GM21717 (cell line): ENCODE results near the gene APP.
A peak's percentile ranks its signal among the peaks of the same experiment; 100 is the strongest.

Experiments used
- ATAC-seq: cut with Tn5 transposase; IDR thresholded peaks from one replicate; pipeline ENCODE4 v1.9.1; 2021; ENCODE audit warnings: mild to moderate bottlenecking, moderate library complexity; ENCODE audit not compliant: unreplicated experiment

Gene APP

DNA sequence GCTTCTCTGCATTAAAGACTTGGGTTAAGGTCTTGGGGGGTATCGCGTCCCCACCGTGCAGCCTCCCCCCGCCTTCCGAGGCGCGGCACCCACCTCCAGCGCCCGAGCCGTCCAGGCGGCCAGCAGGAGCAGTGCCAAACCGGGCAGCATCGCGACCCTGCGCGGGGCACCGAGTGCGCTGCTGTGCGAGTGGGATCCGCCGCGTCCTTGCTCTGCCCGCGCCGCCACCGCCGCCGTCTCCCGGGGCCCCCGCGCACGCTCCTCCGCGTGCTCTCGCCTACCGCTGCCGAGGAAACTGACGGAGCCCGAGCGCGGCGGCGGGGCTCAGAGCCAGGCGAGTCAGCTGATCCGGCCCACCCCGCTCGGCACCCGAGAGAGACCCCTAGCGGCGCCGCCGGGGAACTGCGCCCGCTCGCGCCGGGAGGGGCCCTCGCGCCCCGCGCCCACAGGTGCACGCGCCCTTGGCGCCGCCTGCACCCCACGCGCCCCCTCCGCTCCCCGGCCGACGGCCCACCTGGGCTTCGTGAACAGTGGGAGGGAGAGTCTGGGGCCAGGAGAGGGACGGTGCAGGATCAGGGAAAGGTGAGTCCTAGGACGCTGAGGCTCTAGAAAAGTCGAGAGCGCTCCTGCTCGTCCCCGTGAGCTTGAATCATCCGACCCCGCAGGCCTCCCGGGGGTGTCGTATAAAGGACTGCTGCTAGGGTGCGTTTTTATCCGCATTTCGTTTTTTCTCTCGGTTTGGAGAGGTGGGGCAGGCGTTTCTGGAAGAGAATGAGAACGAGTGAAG is at the start of gene APP:
Gene APP, minus strand, starts transcription at position 300 of the 787 bp plus-strand sequence. Its CDS starts 150 bp downstream, at position 150.
- ATAC-seq = peak; percentile 72

DNA sequence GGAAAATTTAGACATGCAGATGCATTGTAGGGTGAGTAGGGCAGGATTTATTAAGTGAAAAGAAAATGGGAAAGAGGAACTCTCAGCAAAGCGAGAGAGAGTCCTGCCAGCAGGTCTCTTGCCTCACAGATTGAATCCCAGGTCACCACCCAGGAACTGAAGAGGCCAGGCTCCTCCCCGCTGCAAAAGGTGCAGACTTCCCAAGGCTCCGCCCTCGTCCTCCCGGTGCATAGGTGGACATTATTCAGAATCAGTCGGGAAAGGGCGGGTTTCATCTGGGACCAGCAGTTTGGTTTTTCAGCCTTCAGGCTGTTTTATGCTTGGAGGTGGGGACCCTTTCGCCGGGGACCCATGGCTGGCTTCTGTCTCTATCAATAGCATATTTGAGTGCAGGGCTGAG is 41.6 kb upstream of the APP start:
- ATAC-seq = no peak

DNA sequence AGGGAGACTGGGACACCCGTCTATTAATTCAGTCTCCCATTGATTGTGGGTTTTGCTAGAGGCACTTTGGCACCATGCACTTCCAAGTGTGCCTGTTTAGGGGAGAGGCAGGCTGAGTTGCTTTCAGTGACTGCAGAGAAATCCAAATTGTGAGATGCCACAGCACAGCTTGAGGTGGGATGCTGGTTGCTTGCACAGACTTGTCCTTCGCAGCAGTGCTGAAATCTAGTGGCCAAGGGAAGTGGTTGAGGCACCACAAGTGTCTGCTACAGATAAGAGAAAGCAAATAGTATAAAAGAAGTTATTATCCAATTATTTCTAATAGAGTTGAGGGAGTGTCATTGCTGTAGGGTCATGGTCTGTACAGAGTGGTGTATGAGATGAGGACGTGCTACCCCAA is 40.0 kb upstream of the APP start:
- ATAC-seq = no peak

DNA sequence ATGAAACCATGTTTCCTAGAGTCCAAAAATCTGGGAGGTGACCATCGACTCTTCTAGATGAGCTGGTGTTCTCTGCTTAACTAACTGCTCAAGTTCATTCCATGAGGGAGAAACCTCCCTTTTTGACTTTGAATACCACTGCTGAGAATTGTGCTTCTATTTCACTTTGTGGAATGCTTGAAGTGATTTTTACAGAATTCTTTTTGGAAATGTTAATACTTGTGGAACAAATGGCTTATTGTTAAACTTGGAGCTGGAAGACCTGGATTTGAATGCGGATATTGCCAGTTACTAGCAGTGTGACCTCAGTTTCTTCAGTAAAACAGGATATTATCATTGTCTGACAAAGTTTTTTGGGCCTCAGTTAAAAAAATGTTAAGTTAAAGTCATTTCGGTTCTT is 36.5 kb upstream of the APP start:
- ATAC-seq = no peak

DNA sequence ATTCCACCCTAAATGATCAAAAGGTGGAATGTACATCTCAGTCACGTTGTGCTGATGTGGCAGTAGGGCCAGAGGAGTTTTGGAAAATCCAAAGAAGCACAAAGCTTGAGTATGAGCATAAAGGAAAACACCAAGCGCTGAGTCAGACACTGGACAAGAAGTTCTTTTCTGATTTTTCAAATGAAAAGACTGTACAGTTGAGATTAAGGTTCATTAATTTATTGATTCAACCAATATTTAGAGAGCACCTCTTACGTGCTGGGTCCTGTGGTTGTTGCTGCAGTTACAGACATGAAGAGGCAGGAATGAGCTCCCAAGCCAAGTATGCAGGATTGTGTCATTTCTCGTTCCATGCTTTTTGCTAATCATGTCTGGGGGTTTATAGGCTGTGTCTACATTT is 28.9 kb upstream of the APP start:
- no peak for ATAC-seq

DNA sequence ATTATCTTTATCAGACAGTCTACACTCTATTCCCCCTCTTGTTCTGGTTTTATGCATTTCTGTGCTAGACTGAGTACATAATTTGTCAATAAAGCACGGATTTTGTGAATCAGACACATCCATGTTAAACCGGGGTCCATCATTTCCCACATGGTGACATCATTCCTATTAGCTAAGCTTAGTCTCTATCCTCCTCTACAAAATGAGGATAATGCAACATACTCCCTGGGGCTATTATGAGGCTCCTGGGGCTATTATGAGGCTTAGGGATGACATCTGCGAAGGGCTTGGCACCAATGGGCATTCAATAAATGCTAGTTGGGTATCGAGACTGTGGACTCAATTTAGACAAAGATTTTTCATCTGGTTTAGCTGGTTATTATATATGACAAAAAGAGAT is 25.1 kb upstream of the APP start:
- ATAC-seq = no peak

DNA sequence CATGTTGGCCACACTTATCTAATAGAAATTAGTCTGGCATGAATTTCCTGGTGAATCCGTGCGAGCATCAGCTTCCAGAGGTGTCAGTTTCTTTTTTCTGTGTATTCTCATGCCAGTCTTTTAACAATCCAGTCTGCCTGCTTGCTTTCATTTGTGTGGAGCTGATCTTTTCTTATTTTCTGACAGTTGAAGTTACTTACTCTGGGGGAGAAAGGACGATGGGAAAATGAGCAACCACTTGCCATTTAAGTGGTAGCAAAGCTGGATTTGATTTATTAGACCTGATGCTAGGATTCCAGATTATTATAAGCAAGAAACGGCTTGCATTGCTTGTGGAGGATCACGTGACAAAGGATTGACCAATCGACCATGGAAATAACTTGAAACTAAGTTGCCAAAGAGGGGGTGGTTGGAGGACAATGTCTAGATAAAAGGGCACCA is 24.3 kb upstream of the APP start:
- ATAC-seq = no peak

DNA sequence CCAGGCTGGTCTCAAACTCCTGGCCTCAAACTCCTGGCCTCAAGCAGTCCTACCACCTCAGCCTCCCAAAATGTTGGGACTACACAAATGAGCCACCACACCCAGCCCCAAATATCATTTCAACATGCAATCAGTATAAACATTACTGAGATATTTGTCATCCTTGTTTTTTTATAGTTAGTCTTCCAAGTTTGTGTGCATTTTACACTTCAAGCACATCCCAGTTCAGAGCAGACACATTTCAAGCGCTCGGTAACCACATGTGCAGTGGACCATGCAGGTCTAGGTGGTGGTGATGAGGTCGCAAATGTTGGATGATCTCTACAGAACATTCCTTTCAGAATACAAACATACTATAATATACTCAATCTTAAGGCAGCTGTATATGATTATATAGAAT is 23.8 kb upstream of the APP start:
- no peak for ATAC-seq

DNA sequence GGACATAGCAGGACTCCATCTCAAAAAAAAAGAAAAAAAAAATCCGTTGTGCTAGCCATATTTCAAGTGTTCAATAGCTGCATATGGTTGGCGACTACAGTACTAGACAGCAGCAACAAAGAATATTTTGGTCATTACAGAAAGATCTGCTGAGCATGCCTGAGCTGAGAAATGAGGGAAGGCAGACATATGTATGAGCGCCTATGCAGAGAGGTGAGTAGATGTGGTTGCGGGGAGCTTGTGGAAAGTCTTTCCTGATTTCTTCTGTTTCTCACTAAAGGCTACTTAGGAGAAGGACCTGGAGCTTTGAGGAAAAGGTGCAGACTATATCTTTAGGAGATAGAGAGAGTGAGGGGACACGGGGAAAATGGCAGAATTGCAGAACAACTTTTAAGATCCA is 21.0 kb upstream of the APP start:
- no peak for ATAC-seq

DNA sequence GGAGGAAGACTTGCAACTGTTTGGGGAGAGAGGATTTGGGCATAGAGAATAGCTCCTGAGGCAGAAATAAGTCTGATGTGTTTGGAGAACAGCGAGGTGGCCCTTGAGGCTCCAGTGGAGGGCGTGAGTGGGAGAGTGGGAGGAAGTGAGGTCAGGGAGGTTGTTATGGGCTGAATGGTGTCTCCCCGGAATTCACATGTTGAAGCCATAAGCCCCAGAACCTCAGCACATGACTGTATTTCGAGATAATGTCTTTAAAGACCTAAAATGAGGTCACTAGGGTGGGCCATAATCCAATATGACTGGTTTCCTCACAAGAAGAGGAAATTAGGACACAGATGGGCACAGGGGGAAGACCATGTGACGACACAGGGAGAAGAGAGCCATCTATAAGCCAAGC is 17.9 kb upstream of the APP start:
- no peak for ATAC-seq

DNA sequence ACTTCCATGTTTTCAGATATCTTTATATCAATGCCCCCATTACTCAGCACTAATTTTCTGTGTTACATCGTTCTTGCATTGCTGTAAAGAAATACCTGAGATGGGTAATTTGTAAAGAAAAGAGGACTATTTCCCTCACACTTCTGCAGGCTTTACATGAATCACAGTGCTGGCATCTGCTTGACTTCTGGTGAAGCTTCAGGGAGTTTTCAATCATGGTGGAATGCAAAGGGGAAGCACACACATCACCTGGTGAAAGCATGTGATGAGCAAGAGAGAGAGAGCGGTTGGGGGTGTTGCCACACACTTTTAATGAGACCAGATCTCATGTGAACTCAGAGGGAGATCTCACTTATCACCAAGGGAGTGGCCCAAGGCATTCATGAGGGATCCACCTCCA is 14.9 kb upstream of the APP start:
- ATAC-seq = no peak

DNA sequence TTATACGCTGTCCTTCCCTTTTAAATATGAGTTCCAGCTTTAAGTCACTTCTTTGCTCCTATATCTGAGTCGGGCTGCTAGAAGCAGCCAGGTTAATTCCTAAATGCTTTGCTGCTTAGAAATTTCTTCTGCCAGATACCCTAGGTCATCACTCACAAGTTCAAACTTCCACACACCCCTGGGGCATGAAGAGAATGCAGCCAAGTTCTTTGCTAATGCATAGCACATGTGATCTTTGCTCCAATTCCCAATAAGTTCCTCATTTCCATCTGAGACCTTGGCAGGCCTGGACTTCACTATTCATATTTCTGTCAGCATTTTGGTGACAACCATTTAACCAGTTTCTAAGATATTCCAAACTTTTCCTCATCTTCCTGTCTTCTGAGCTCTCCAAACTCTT is 14.5 kb upstream of the APP start:
- ATAC-seq = no peak

DNA sequence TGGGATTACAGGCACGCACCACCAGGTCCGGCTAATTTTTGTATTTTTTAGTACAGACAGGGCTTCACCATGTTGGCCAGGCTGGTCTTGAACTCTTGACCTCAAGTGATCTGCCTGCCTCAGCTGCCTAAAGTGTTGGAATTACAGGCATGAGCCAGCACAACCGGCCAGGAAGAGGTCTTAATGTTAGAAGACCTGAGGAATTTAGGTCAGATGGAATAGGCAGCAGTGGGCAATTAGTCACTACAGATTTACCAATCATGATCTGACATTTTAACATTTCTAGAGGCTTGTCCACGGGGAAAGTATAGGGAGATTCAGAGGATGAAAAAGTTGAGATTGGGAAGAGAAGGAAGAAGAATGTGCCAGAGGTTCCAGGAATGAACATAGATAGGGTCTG is 8.9 kb upstream of the APP start:
- ATAC-seq = no peak

DNA sequence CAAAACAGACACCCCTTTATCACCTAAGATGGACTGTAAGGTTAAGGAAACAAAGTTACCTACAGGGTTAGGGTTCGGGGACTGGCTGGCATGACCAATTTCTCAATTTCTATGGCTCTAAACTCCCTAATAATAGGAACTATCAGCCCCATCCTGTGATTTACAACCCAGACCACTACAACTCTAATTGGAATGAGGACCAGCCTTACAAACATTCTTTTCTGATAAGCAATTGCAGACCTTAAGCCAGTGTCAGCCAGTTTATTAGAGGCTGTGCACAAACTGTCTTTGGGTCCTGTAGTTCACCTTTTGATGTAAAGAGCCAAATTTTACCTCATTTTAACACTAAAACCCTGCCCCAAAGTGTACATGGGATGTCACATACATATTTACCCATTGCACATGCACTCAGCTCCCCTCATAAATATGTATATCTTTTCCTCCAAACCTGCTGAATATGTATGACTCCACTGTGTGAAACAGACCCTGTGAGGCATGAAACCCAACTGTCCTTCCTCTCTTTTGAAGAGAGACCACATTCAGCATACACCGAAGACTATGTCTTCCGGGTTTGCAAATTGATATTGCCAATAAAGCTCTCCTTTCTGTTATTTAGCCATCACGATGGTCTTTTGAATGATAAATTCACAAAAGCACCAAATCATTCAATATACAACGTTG is 7.3 kb upstream of the APP start:
- peak; percentile 61 for ATAC-seq

DNA sequence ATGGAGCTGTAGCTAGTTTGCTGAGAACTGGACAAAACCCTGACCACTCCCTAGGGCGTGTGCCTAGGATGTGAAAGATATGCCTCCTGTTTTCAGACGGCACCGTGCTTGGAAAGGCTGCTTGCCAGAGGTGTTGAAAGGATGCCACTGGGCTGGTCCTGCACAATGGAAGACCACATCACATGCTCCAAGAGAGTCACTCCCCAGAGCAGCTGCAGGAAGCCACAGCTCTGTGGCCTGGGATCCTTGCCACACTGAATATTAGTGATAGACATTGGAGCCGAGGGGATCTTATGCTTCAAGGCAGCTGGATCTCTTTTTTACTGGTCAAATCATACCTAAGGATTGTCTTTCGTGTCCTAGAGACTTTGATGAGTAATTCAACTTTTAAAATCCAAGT is 6.6 kb upstream of the APP start:
- ATAC-seq = no peak

DNA sequence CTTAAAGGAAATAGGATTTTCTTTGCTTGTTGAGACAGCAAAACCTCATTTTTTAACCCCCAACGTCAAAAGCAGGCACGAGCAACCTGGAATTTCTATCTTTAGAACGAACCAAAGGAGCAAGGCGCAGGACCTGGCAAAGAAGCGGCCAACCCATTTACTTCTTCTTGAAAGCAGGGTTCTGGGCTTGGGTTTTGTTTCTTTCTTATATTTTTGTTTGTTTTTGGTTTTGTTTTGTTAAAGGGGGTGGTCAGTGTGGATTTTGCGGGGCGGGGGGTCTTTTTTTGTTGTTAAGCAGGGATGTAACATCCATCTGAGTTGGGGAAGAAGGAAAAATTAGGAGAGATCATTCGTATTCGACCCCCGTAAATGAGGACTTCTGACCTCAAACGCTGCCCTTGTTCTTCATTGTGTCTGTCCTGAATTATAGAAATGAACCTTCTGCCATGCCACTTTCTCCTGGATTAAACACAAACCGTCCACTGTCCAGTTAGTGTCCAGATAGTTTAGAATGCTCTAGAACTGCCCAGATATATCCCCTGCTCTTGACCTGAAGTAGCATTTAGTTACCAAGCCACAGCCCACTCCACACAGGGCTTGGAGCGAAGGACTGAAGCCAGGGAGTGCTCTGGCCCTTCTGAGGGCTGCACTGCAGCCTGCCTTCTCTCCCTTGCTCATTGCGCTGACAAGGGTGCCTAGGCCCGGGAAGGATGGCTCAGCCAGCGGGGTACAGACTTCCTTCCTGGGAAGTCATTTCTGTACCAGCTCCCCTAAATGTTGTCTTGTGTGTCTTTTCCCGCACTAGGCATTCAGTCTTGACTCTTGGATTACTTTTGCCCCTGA is 909 bp upstream of the APP start:
- ATAC-seq = no peak

DNA sequence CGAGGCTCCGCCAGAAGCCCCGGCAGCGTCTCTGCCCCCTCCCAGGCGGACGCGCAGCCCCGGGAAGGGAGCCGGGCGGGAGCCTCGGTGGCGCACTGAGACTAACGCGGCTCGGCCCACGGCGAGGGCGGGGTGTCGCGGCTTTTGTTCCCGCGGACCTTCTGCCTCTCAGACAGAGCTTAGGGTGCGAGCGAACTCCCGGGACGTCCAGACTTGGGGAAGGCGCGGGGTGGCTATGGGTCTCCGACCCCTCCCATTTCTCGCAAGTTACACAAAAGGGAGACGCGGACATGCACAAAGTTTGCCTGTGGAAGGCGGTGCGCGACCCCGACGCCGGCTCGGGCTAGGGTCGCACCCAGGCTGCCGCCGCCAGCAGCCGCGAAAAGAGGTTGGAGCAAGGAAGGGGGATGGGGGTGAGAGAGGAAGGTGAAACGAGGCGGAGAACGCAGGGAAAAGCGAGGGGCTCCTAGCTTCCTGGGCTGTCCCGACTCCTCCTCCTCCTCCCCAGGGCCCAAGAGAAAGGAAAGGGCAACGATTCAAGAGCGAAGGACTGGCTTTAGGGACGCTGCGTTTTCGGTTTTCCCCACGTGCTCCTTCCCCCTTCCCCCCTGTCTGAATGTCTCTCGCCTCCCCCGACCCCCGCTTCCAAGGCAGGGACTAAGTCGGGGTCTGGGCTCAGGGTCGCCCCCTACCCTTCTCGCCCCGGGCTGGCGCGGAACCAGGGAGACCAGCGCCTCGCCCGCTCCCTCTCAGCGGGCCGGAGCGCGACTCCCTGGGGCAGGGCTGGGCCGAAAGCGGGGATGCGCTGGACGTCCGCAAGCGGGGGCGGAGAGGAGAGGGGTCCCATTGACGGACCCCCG is 729 bp downstream of the APP start:
- peak; percentile 46 for ATAC-seq

DNA sequence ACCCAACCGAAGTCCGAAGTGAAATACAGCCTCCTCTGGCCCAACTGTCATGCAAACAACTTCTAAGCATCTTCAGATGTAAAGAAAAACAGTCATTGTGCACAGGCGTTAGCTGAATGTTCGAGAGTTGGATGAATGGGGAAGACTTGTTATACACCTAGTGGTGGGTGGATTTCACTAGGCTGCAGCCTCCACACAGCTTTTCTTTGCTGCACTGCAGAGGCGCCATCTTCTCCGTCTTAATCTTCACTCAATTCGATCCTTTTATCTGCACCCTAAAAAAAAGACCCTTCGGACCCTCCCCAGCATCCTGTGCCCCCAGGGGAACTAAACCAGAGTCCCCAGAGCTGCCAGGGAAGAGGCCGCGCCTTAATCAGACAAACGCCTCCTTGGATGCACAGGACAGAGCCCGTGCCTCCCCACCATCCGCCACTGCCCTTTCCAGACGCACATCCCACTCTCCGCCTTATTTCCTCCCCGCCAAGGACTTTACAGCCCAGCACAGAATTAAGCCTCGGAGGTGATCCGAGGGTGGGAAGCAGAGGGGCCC is 1.4 kb downstream of the APP start:
- peak; percentile 63 for ATAC-seq

DNA sequence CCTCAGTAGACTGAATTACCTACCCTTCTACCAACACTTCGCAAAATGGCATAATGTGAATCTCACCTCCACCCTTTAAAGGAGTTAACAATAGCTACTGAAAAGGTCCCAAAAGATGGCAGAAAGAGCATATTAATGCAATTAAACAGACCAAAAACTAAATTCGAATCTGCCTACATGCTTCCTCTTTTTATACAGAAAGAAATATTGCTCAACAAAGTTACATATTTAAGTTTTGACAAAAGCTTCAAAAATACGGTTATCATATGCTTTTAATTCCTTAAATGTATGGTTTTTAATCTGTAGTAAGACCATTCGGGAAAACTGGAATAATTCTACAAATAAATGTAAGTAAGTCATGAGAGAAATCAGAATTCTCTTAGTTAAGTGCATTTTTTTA is 2.2 kb downstream of the APP start:
- no peak for ATAC-seq

DNA sequence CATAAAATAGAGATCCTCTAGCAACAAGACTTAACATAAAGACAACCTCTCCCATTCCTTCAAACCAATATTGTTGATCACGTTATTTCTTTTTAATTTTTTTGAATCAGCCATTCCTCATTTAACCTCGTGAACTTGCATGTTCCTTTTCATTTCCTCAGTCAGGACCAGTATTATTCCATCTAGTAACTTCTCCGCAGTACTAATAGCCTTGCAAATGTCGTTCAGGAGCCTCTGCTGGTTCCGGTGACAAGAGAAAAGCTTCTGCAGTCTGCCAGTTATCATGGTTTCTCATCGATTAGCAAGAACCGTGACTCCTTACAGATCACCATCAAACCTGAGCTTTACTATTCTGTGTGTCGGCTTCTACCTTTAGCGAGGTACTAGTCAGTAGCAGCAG is 3.0 kb downstream of the APP start:
- no peak for ATAC-seq
